HEK293 (cell line): ENCODE results near the gene TRAF4.

Experiments used
- BCL11A ChIP-seq: fragments of 450-650 bp; formaldehyde crosslinking; IDR thresholded peaks from 2 replicates; pipeline ENCODE4 v1.5.1; 2016; ENCODE audit warnings: low read depth, missing biosample characterization, missing genetic modification characterization
- KLF1 ChIP-seq: fragments of 450-650 bp; formaldehyde crosslinking; IDR thresholded peaks from 2 replicates; pipeline ENCODE4 v1.5.1; 2016; ENCODE audit warnings: missing biosample characterization, missing genetic modification characterization
- KLF16 ChIP-seq: fragments of 450-650 bp; formaldehyde crosslinking; IDR thresholded peaks from 2 replicates; pipeline ENCODE4 v1.5.1; 2017; ENCODE audit warnings: missing biosample characterization, missing genetic modification characterization
- PBX3 ChIP-seq: sonication (generic); formaldehyde crosslinking; IDR thresholded peaks from 2 replicates; pipeline ENCODE4 v1.8.1; 2022; ENCODE audit warnings: mild to moderate bottlenecking, moderate library complexity, missing genetic modification reagents
- PRDM2 ChIP-seq: fragments of 450-650 bp; formaldehyde crosslinking; IDR thresholded peaks from 2 replicates; pipeline ENCODE4 v1.5.1; 2016; ENCODE audit warnings: missing biosample characterization, missing genetic modification characterization, borderline replicate concordance
- SALL2 ChIP-seq: fragments of 450-650 bp; formaldehyde crosslinking; IDR thresholded peaks from 2 replicates; pipeline ENCODE4 v1.5.0; 2017; ENCODE audit warnings: missing biosample characterization, mild to moderate bottlenecking, missing genetic modification characterization, borderline replicate concordance
- SP7 ChIP-seq: fragments of 450-650 bp; formaldehyde crosslinking; IDR thresholded peaks from 2 replicates; pipeline ENCODE4 v1.5.1; 2016; ENCODE audit warnings: missing biosample characterization, missing genetic modification characterization
- WT1 ChIP-seq: fragments of 450-650 bp; formaldehyde crosslinking; IDR thresholded peaks from 2 replicates; pipeline ENCODE4 v1.5.1; 2016; ENCODE audit warnings: missing biosample characterization, missing genetic modification characterization
- ZNF133 ChIP-seq: fragments of 450-650 bp; formaldehyde crosslinking; IDR thresholded peaks from 2 replicates; pipeline ENCODE4 v1.5.1; 2016; ENCODE audit warnings: missing biosample characterization, missing genetic modification characterization
- ZNF18 ChIP-seq: fragments of 450-650 bp; formaldehyde crosslinking; IDR thresholded peaks from 2 replicates; pipeline ENCODE4 v1.5.1; 2016; ENCODE audit warnings: missing biosample characterization, missing genetic modification characterization
- ZNF2 ChIP-seq: fragments of 450-650 bp; formaldehyde crosslinking; IDR thresholded peaks from 2 replicates; pipeline ENCODE4 v1.5.1; 2016; ENCODE audit warnings: missing biosample characterization, missing genetic modification characterization
- ZNF362 ChIP-seq: fragments of 450-650 bp; formaldehyde crosslinking; IDR thresholded peaks from 2 replicates; pipeline ENCODE4 v1.5.1; 2016; ENCODE audit warnings: missing biosample characterization, missing genetic modification characterization
- ZNF449 ChIP-seq: fragments of 450-650 bp; formaldehyde crosslinking; IDR thresholded peaks from 2 replicates; pipeline ENCODE4 v1.5.1; 2017; ENCODE audit warnings: missing biosample characterization, mild to moderate bottlenecking, missing genetic modification characterization, moderate library complexity
- ZNF473 ChIP-seq: fragments of 450-650 bp; formaldehyde crosslinking; IDR thresholded peaks from 2 replicates; pipeline ENCODE4 v1.5.1; 2017; ENCODE audit warnings: missing biosample characterization, missing genetic modification characterization
- ZNF513 ChIP-seq: fragments of 450-650 bp; IDR thresholded peaks from 2 replicates; pipeline ENCODE4 v1.5.1; 2018; ENCODE audit warnings: missing biosample characterization, missing genetic modification characterization
- ZNF548 ChIP-seq: fragments of 450-650 bp; formaldehyde crosslinking; IDR thresholded peaks from 2 replicates; pipeline ENCODE4 v1.5.1; 2016; ENCODE audit warnings: missing biosample characterization, missing genetic modification characterization
- ZNF549 ChIP-seq: fragments of 450-650 bp; IDR thresholded peaks from 2 replicates; pipeline ENCODE4 v1.5.1; 2018; ENCODE audit warnings: missing biosample characterization, missing genetic modification characterization, mild to moderate bottlenecking, inconsistent platforms, moderate library complexity
- ZNF639 ChIP-seq: fragments of 450-650 bp; formaldehyde crosslinking; IDR thresholded peaks from 2 replicates; pipeline ENCODE4 v1.5.1; 2016; ENCODE audit warnings: missing biosample characterization, missing genetic modification characterization
- ZNF747 ChIP-seq: fragments of 450-650 bp; formaldehyde crosslinking; IDR thresholded peaks from 2 replicates; pipeline ENCODE4 v1.5.1; 2016; ENCODE audit warnings: missing biosample characterization, missing genetic modification characterization
- ZNF776 ChIP-seq: fragments of 450-650 bp; formaldehyde crosslinking; IDR thresholded peaks from 2 replicates; pipeline ENCODE4 v1.5.0; 2017; ENCODE audit warnings: missing biosample characterization, missing genetic modification characterization, borderline replicate concordance
- ZNF843 ChIP-seq: fragments of 450-650 bp; formaldehyde crosslinking; IDR thresholded peaks from 2 replicates; pipeline ENCODE4 v1.5.1; 2016; ENCODE audit warnings: missing biosample characterization, missing genetic modification characterization
- ZSCAN23 ChIP-seq: fragments of 450-650 bp; formaldehyde crosslinking; IDR thresholded peaks from 2 replicates; pipeline ENCODE4 v1.5.1; 2016; ENCODE audit warnings: missing biosample characterization, missing genetic modification characterization
- ZSCAN4 ChIP-seq: fragments of 450-650 bp; formaldehyde crosslinking; IDR thresholded peaks from 2 replicates; pipeline ENCODE4 v1.5.1; 2017; ENCODE audit warnings: missing biosample characterization, missing genetic modification characterization

TRAF4 gene

GRCh38 chr17:28796062-28796461 is 52.3 kb downstream of the TRAF4 start (continued):
- TF ChIP-seq ZNF747 (tag by site-specific recombination) (no peak), PRDM2 (tag by site-specific recombination) (no peak), KLF1 (tag by site-specific recombination) (no peak), KLF16 (tag by site-specific recombination) (no peak), ZNF133 (tag by site-specific recombination) (no peak), ZNF639 (tag by site-specific recombination) (no peak), SALL2 (no peak), ZNF473 (no peak), ZNF2 (tag by site-specific recombination) (no peak), ZNF776 (no peak), ZNF449 (tag by site-specific recombination) (no peak), ZNF362 (tag by site-specific recombination) (no peak), ZNF548 (tag by site-specific recombination) (no peak), ZNF18 (tag by site-specific recombination) (0 out of 2 replicates have a peak, but pooled peaks have one; percentile 59), SP7 (tag by site-specific recombination) (0 out of 2 replicates have a peak, but pooled peaks have one; percentile 26), ZSCAN4 (no peak), PBX3 (no peak), BCL11A (tag by site-specific recombination) (peak; percentile 33; the same call in 1 of the 2 replicates), ZSCAN23 (tag by site-specific recombination) (no peak), ZNF513 (tag by site-specific recombination) (no peak), WT1 (tag by site-specific recombination) (peak; percentile 63), ZNF549 (no peak), ZNF843 (tag by site-specific recombination) (0 out of 2 replicates have a peak, but pooled peaks have one; percentile 23)
